ENCODE measurements around the gene C10orf67.
"Not testable (repeated sequence)": the region's sequence is repeated elsewhere in the genome, so short reads cannot be mapped to it uniquely, and the experiment has no call there.

Gene C10orf67

GRCh38 chr10:23362069-23362830, 17.7 kb upstream of the C10orf67 start:
- no peak overlapping the region for H2AFZ ChIP-seq (ENCODE audit: low read length, unreplicated experiment)
- H3K4me1 ChIP-seq (ENCODE audit: control insufficient read depth, insufficient read depth, low read length, unreplicated experiment) = no peaks in the 10 kb centered on the region
- no peak overlapping the region for H3K4me3 ChIP-seq (ENCODE audit: low read depth, low read length)
- H3K27ac ChIP-seq (ENCODE audit: low read depth, low read length) = no peak overlapping the region
- no peaks in the 10 kb centered on the region for H3K27me3 ChIP-seq (ENCODE audit: insufficient read depth, low read length)
- H3K79me2 ChIP-seq (ENCODE audit: control insufficient read depth, insufficient read depth, low read length, unreplicated experiment) = no peaks in the 10 kb centered on the region
- H3K36me3 ChIP-seq (ENCODE audit: insufficient read depth, low read length) = no peaks in the 10 kb centered on the region

GRCh38 chr10:23361665-23362064, 17.1 kb upstream of the C10orf67 start:
- H3K79me2 ChIP-seq (ENCODE audit: control insufficient read depth, insufficient read depth, low read length, unreplicated experiment) = no peaks in the 10 kb centered on the region
- no peak overlapping the region for H2AFZ ChIP-seq (ENCODE audit: low read length, unreplicated experiment)
- H3K27ac ChIP-seq (ENCODE audit: low read depth, low read length) = no peak overlapping the region
- no peaks in the 10 kb centered on the region for H3K27me3 ChIP-seq (ENCODE audit: insufficient read depth, low read length)
- H3K4me3 ChIP-seq (ENCODE audit: low read depth, low read length) = no peak overlapping the region
- H3K36me3 ChIP-seq (ENCODE audit: insufficient read depth, low read length) = no peaks in the 10 kb centered on the region
- no peaks in the 10 kb centered on the region for H3K4me1 ChIP-seq (ENCODE audit: control insufficient read depth, insufficient read depth, low read length, unreplicated experiment)

- Histone ChIP-seq H3K36me3 (ENCODE audit: insufficient read depth, low read length) (no peaks in the 10 kb centered on the region), H3K4me1 (ENCODE audit: control insufficient read depth, insufficient read depth, low read length, unreplicated experiment) (no peaks in the 10 kb centered on the region), H2AFZ (ENCODE audit: low read length, unreplicated experiment) (no peak overlapping the region)
Measured at GRCh38 chr10:23359692-23360380, 15.2 kb upstream of the C10orf67 start.

GRCh38 chr10:23358357-23358756, 13.8 kb upstream of the C10orf67 start:
- Histone ChIP-seq H3K4me3 (ENCODE audit: low read depth, low read length) (no peak overlapping the region), H3K4me1 (ENCODE audit: control insufficient read depth, insufficient read depth, low read length, unreplicated experiment) (no peaks in the 10 kb centered on the region), H3K36me3 (ENCODE audit: insufficient read depth, low read length) (no peaks in the 10 kb centered on the region), H3K27ac (ENCODE audit: low read depth, low read length) (no peak overlapping the region), H2AFZ (ENCODE audit: low read length, unreplicated experiment) (no peak overlapping the region), H3K27me3 (ENCODE audit: insufficient read depth, low read length) (no peaks in the 10 kb centered on the region), H3K79me2 (ENCODE audit: control insufficient read depth, insufficient read depth, low read length, unreplicated experiment) (no peaks in the 10 kb centered on the region)

More at GRCh38 chr10:23359692-23360380, 15.2 kb upstream of the C10orf67 start:
- Histone ChIP-seq H3K27ac (ENCODE audit: low read depth, low read length) (no peak overlapping the region), H3K4me3 (ENCODE audit: low read depth, low read length) (no peak overlapping the region), H3K79me2 (ENCODE audit: control insufficient read depth, insufficient read depth, low read length, unreplicated experiment) (no peaks in the 10 kb centered on the region), H3K27me3 (ENCODE audit: insufficient read depth, low read length) (no peaks in the 10 kb centered on the region)

GRCh38 chr10:23354630-23355279, 10.2 kb upstream of the C10orf67 start:
- H3K79me2 ChIP-seq (ENCODE audit: control insufficient read depth, insufficient read depth, low read length, unreplicated experiment) = no peaks in the 10 kb centered on the region
- no peak overlapping the region for H3K4me3 ChIP-seq (ENCODE audit: low read depth, low read length)
- no peaks in the 10 kb centered on the region for H3K27me3 ChIP-seq (ENCODE audit: insufficient read depth, low read length)
- peaks cover 11% of the 10 kb centered on the region for H3K4me1 ChIP-seq (ENCODE audit: control insufficient read depth, insufficient read depth, low read length, unreplicated experiment)
- H3K27ac ChIP-seq (ENCODE audit: low read depth, low read length) = no peak overlapping the region
- no peak overlapping the region for H2AFZ ChIP-seq (ENCODE audit: low read length, unreplicated experiment)
- no peaks in the 10 kb centered on the region for H3K36me3 ChIP-seq (ENCODE audit: insufficient read depth, low read length)

- no peaks in the 10 kb centered on the region for H3K27me3 ChIP-seq (ENCODE audit: insufficient read depth, low read length)
Measured at GRCh38 chr10:23351926-23352519, 7.4 kb upstream of the C10orf67 start.

GRCh38 chr10:23350706-23351105, 6.1 kb upstream of the C10orf67 start:
- not testable (repeated sequence) for H3K27ac ChIP-seq (ENCODE audit: low read depth, low read length); H3K27me3 ChIP-seq (ENCODE audit: insufficient read depth, low read length); H3K4me3 ChIP-seq (ENCODE audit: low read depth, low read length); H3K36me3 ChIP-seq (ENCODE audit: insufficient read depth, low read length); H2AFZ ChIP-seq (ENCODE audit: low read length, unreplicated experiment); H3K79me2 ChIP-seq (ENCODE audit: control insufficient read depth, insufficient read depth, low read length, unreplicated experiment)
- H3K4me1 ChIP-seq (ENCODE audit: control insufficient read depth, insufficient read depth, low read length, unreplicated experiment) = peaks cover 17% of the 10 kb centered on the region

More at GRCh38 chr10:23351926-23352519, 7.4 kb upstream of the C10orf67 start:
- peaks cover 11% of the 10 kb centered on the region for H3K4me1 ChIP-seq (ENCODE audit: control insufficient read depth, insufficient read depth, low read length, unreplicated experiment)
- no peaks in the 10 kb centered on the region for H3K79me2 ChIP-seq (ENCODE audit: control insufficient read depth, insufficient read depth, low read length, unreplicated experiment)
- H2AFZ ChIP-seq (ENCODE audit: low read length, unreplicated experiment) = no peak overlapping the region
- H3K36me3 ChIP-seq (ENCODE audit: insufficient read depth, low read length) = no peaks in the 10 kb centered on the region
- H3K27ac ChIP-seq (ENCODE audit: low read depth, low read length) = peak overlapping the region; percentile 52; the same call in 1 of the 2 replicates
- H3K4me3 ChIP-seq (ENCODE audit: low read depth, low read length) = no peak overlapping the region

GRCh38 chr10:23345861-23346260, 1.3 kb upstream of the C10orf67 start:
- Histone ChIP-seq H3K4me1 (ENCODE audit: control insufficient read depth, insufficient read depth, low read length, unreplicated experiment) (peaks cover 11% of the 10 kb centered on the region), H3K79me2 (ENCODE audit: control insufficient read depth, insufficient read depth, low read length, unreplicated experiment) (no peaks in the 10 kb centered on the region), H3K27me3 (ENCODE audit: insufficient read depth, low read length) (no peaks in the 10 kb centered on the region), H3K36me3 (ENCODE audit: insufficient read depth, low read length) (no peaks in the 10 kb centered on the region), H3K27ac (ENCODE audit: low read depth, low read length) (peak overlapping the region; percentile 46), H3K4me3 (ENCODE audit: low read depth, low read length) (no peak overlapping the region), H2AFZ (ENCODE audit: low read length, unreplicated experiment) (no peak overlapping the region)

- no peaks in the 10 kb centered on the region for H3K79me2 ChIP-seq (ENCODE audit: control insufficient read depth, insufficient read depth, low read length, unreplicated experiment)
- H3K4me1 ChIP-seq (ENCODE audit: control insufficient read depth, insufficient read depth, low read length, unreplicated experiment) = peaks cover 11% of the 10 kb centered on the region
- no peaks in the 10 kb centered on the region for H3K36me3 ChIP-seq (ENCODE audit: insufficient read depth, low read length)
- H3K27me3 ChIP-seq (ENCODE audit: insufficient read depth, low read length) = no peaks in the 10 kb centered on the region
- H3K4me3 ChIP-seq (ENCODE audit: low read depth, low read length) = peak overlapping the region; percentile 83
- no peak overlapping the region for H3K27ac ChIP-seq (ENCODE audit: low read depth, low read length)
- H2AFZ ChIP-seq (ENCODE audit: low read length, unreplicated experiment) = peak overlapping the region; percentile 57
Measured at GRCh38 chr10:23343591-23344240, 881 bp downstream of the C10orf67 start.

GRCh38 chr10:23342213-23342884, 2.2 kb downstream of the C10orf67 start:
- Histone ChIP-seq H2AFZ (ENCODE audit: low read length, unreplicated experiment) (no peak overlapping the region), H3K79me2 (ENCODE audit: control insufficient read depth, insufficient read depth, low read length, unreplicated experiment) (no peaks in the 10 kb centered on the region), H3K36me3 (ENCODE audit: insufficient read depth, low read length) (no peaks in the 10 kb centered on the region), H3K27ac (ENCODE audit: low read depth, low read length) (no peak overlapping the region), H3K4me1 (ENCODE audit: control insufficient read depth, insufficient read depth, low read length, unreplicated experiment) (peaks cover 11% of the 10 kb centered on the region), H3K4me3 (ENCODE audit: low read depth, low read length) (no peak overlapping the region), H3K27me3 (ENCODE audit: insufficient read depth, low read length) (no peaks in the 10 kb centered on the region)

All from ACC112 (cell line).